Gastroesophageal sphincter (tissue), 3 donors: Measurements from ENCODE around the gene COL6A2.

Source experiments
- POLR2A ChIP-seq, 2 donors: fragments of 450-650 bp; IDR thresholded peaks; one replicate each; pipeline ENCODE4 v1.6.1; 2017; ENCODE audit warnings: antibody characterized with exemption in 2 of 2, mild to moderate bottlenecking in 2 of 2, moderate library complexity in 1 of 2
- POLR2AphosphoS5 ChIP-seq: sonication (generic); formaldehyde crosslinking; IDR thresholded peaks from one replicate; pipeline ENCODE4 v1.6.1; 2017; ENCODE audit warnings: antibody characterized with exemption
- TF ChIP-seq, protein P1 (sequence below), 4 experiments: fragments of 200-600 bp in 2 of 4; fragments of 450-650 bp in 2 of 4; sonication (generic) in 1 of 4; IDR thresholded peaks; one replicate each; pipeline ENCODE4 v1.5.1; 2017 to 2019; ENCODE audit warnings: antibody characterized with exemption in 4 of 4, mild to moderate bottlenecking in 2 of 4, moderate library complexity in 2 of 4

DNA sequence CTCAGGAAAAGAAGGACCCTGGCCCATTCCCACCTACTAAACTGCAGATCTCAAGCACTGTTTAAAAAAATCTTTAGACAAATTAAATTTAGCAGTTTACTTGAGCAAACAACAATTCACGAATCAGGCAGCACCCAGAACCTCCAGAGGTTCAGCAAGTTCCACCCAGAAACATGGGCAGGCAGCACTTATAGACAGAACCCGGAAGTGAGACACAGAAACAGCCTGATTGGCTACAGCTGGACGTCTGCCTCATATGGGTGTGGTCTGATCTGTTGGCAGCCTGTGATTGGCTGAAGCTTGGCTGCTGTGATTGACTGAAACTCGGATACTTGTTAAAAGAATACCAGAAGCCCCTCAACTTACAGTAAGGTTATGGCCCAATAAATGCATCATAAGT, 34.7 kb upstream of the COL6A2 start:
- TF ChIP-seq POLR2AphosphoS5 (no peak), POLR2A (IDR thresholded peaks at IDR 0.05) (no peak)
- TF ChIP-seq, protein P1, sequence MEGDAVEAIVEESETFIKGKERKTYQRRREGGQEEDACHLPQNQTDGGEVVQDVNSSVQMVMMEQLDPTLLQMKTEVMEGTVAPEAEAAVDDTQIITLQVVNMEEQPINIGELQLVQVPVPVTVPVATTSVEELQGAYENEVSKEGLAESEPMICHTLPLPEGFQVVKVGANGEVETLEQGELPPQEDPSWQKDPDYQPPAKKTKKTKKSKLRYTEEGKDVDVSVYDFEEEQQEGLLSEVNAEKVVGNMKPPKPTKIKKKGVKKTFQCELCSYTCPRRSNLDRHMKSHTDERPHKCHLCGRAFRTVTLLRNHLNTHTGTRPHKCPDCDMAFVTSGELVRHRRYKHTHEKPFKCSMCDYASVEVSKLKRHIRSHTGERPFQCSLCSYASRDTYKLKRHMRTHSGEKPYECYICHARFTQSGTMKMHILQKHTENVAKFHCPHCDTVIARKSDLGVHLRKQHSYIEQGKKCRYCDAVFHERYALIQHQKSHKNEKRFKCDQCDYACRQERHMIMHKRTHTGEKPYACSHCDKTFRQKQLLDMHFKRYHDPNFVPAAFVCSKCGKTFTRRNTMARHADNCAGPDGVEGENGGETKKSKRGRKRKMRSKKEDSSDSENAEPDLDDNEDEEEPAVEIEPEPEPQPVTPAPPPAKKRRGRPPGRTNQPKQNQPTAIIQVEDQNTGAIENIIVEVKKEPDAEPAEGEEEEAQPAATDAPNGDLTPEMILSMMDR (IDR thresholded peaks at IDR 0.05), result no peak
